ENCODE data around the gene CCDC91. TPM values are rescaled to one million over a fixed set of nuclear protein-coding genes. Genes with fewer than 3 reads are reported as not detected.
"Not testable (repeated sequence)": the region's sequence is repeated elsewhere in the genome, so short reads cannot be mapped to it uniquely, and the experiment has no call there.

Gene CCDC91
- total RNA-seq, 1 experiment from 2014 or later: 35.6 TPM

- no peak overlapping the region for H3K27ac ChIP-seq
- no peaks in the 10 kb centered on the region for H3K9me3 ChIP-seq (replicated peaks)
- H3K36me3 ChIP-seq: no peaks in the 10 kb centered on the region
- no peaks in the 10 kb centered on the region for H3K27me3 ChIP-seq (replicated peaks)
- no peak for DNase-seq (ENCODE audit: low read depth in 1 of 2, low spot score in 2 of 2)
- H3K4me3 ChIP-seq: no peak overlapping the region
- H3K4me1 ChIP-seq (replicated peaks): no peaks in the 10 kb centered on the region
Observed at GRCh38 chr12:28257411-28257810, 67.2 kb downstream of the CCDC91 start.

DNA sequence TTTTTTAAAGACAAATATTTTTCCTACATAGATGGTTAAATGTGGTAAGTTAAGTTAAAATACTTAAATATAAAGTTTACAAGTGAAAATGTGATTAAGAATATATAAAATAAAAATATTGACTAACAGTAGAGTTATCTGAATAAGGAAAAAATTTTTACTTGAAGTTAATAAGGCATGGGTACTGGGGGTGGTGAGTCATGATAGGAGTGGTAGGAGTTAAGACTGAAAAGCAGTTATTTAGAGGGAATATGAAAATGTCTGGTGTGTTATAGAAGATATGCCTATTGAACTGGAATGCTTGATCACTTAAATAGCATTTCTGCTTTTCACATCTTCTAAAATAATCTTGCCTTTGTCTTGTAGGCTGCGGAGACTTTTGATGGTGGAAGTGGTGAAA, 68.7 kb downstream of the CCDC91 start:
- Histone ChIP-seq H3K27ac (no peak overlapping the region), H3K36me3 (no peaks in the 10 kb centered on the region), H3K9me3 (replicated peaks) (no peaks in the 10 kb centered on the region), H3K4me3 (no peak overlapping the region), H3K27me3 (replicated peaks) (no peaks in the 10 kb centered on the region), H3K4me1 (replicated peaks) (no peaks in the 10 kb centered on the region)
- no peak for DNase-seq (ENCODE audit: low read depth in 1 of 2, low spot score in 2 of 2)

DNA sequence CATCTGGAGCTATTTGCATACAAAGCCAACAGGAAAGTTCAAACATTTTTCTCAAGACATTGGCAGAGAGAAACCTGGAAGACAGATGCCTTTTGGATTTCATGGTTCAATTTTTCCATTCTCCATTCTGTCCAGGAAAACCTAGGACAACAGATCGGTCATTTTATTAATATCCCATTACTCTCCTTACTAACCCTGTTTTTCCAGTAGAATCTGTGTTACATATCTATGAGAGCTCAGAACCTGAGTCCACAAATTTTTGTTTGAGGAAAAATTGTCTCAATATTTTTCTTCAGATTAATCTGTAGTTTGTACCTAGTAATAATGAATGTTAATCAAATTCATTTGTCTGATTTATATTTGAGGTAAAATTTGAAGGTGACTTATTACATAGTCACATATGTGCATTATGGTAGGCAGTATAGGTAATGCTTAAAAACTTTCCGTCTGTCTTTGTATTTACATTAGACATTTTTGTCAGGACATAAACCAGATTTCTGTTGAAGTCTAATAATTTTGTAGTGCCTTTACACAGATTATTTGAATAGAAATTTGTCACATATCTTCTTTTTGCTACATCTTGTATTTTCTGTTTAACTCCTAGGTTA, 75.3 kb downstream of the CCDC91 start:
- Histone ChIP-seq H3K4me1 (replicated peaks) (no peaks in the 10 kb centered on the region), H3K4me3 (no peak overlapping the region), H3K27me3 (replicated peaks) (no peaks in the 10 kb centered on the region), H3K36me3 (no peaks in the 10 kb centered on the region), H3K9me3 (replicated peaks) (no peaks in the 10 kb centered on the region), H3K27ac (no peak overlapping the region)
- no peak for DNase-seq (ENCODE audit: low read depth in 1 of 2, low spot score in 2 of 2)

GRCh38 chr12:28267920-28268607, 77.8 kb downstream of the CCDC91 start:
- H3K36me3 ChIP-seq; H3K4me3 ChIP-seq; H3K9me3 ChIP-seq (replicated peaks); H3K4me1 ChIP-seq (replicated peaks); H3K27ac ChIP-seq; H3K27me3 ChIP-seq (replicated peaks); DNase-seq (ENCODE audit: low read depth in 1 of 2, low spot score in 2 of 2): not testable (repeated sequence)

GRCh38 chr12:28268608-28269229, 78.5 kb downstream of the CCDC91 start:
- Histone ChIP-seq H3K4me3 (no peak overlapping the region), H3K36me3 (no peaks in the 10 kb centered on the region), H3K27ac (no peak overlapping the region), H3K27me3 (replicated peaks) (no peaks in the 10 kb centered on the region), H3K9me3 (replicated peaks) (no peaks in the 10 kb centered on the region), H3K4me1 (replicated peaks) (no peaks in the 10 kb centered on the region)
- DNase-seq (ENCODE audit: low read depth in 1 of 2, low spot score in 2 of 2): no peak

DNA sequence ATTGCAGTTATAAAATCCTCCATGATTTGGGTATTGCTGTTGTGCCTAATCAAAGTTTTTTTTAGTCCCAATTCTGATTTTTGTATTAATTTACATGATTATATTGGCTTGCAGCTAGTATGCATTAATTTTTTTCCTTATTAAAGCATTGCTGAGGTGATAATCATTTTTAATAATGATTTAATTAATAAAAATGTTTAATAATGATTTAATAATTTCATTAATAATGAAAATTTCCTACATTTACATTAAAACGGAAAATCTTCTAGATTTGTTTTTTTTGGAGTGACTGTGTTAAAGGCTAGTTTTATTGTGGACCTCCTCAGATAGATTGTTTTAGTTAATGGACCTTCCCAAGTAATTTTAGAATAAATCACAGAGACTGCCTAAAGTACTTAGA, 79.6 kb downstream of the CCDC91 start:
- H3K27ac ChIP-seq: no peak overlapping the region
- H3K27me3 ChIP-seq (replicated peaks): no peaks in the 10 kb centered on the region
- no peak overlapping the region for H3K4me3 ChIP-seq
- no peaks in the 10 kb centered on the region for H3K9me3 ChIP-seq (replicated peaks)
- no peaks in the 10 kb centered on the region for H3K4me1 ChIP-seq (replicated peaks)
- DNase-seq (ENCODE audit: low read depth in 1 of 2, low spot score in 2 of 2): no peak
- no peaks in the 10 kb centered on the region for H3K36me3 ChIP-seq

- Histone ChIP-seq H3K27ac (no peak overlapping the region), H3K36me3 (no peaks in the 10 kb centered on the region), H3K9me3 (replicated peaks) (no peaks in the 10 kb centered on the region), H3K4me3 (no peak overlapping the region), H3K27me3 (replicated peaks) (no peaks in the 10 kb centered on the region), H3K4me1 (replicated peaks) (no peaks in the 10 kb centered on the region)
- DNase-seq (ENCODE audit: low read depth in 1 of 2, low spot score in 2 of 2): no peak
Observed at GRCh38 chr12:28278499-28278898, 88.2 kb downstream of the CCDC91 start.

DNA sequence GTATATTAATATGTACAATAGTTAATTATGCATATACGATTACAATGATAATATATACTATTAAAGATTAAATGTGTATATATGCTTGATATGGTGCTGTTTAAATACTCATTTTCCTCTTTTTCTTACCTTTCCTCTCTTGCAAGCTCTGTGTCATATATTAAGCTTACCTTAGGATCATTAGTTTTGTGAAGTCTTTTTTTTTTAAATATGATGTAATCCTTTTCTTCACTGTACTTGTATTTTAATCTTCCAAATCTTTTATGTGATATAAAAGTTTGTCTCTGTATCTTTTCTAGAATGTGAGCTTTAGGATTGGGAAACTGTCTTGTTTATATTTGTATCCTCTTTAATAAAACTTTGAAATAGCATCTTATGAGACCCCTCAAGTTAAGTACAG, 88.7 kb downstream of the CCDC91 start:
- H3K27ac ChIP-seq: no peak overlapping the region
- no peak overlapping the region for H3K4me3 ChIP-seq
- no peaks in the 10 kb centered on the region for H3K9me3 ChIP-seq (replicated peaks)
- H3K36me3 ChIP-seq: no peaks in the 10 kb centered on the region
- no peaks in the 10 kb centered on the region for H3K27me3 ChIP-seq (replicated peaks)
- H3K4me1 ChIP-seq (replicated peaks): no peaks in the 10 kb centered on the region
- DNase-seq (ENCODE audit: low read depth in 1 of 2, low spot score in 2 of 2): no peak

- no peak for DNase-seq (ENCODE audit: low read depth in 1 of 2, low spot score in 2 of 2)
- Histone ChIP-seq H3K27me3 (replicated peaks) (no peaks in the 10 kb centered on the region), H3K4me1 (replicated peaks) (no peaks in the 10 kb centered on the region), H3K36me3 (no peaks in the 10 kb centered on the region), H3K9me3 (replicated peaks) (no peaks in the 10 kb centered on the region; the same call in 1 of the 2 replicates), H3K27ac (no peak overlapping the region), H3K4me3 (no peak overlapping the region)
Observed at GRCh38 chr12:28286352-28286751, 96.1 kb downstream of the CCDC91 start.

GRCh38 chr12:28290262-28290661, 100.0 kb downstream of the CCDC91 start:
- Histone ChIP-seq H3K27me3 (replicated peaks) (no peaks in the 10 kb centered on the region), H3K27ac (no peak overlapping the region), H3K4me3 (no peak overlapping the region), H3K36me3 (no peaks in the 10 kb centered on the region), H3K9me3 (replicated peaks) (no peaks in the 10 kb centered on the region; the same call in 1 of the 2 replicates), H3K4me1 (replicated peaks) (no peaks in the 10 kb centered on the region)
- no peak for DNase-seq (ENCODE audit: low read depth in 1 of 2, low spot score in 2 of 2)

DNA sequence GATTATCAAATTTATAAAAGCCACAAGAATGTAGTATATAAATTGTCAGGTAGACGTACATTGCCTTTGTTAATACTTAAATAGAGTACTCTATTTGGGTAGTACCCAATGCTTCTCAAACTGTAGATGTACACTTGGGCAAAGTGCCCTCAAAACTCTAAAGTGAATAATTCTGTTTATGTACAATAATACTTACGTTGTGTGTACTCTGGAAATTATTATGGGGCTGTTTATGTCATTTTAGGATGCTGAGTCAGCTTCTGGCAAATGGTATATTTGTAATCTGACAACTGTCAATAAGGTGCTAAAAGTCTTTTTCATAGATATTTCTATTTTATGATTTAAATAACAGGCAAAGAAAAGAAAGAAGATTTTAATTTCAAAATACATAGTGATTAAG, 102.4 kb downstream of the CCDC91 start:
- Histone ChIP-seq H3K4me3 (no peak overlapping the region), H3K36me3 (no peaks in the 10 kb centered on the region), H3K9me3 (replicated peaks) (no peaks in the 10 kb centered on the region; the same call in 1 of the 2 replicates), H3K4me1 (replicated peaks) (no peaks in the 10 kb centered on the region), H3K27me3 (replicated peaks) (no peaks in the 10 kb centered on the region), H3K27ac (no peak overlapping the region)
- no peak for DNase-seq (ENCODE audit: low read depth in 1 of 2, low spot score in 2 of 2)

DNA sequence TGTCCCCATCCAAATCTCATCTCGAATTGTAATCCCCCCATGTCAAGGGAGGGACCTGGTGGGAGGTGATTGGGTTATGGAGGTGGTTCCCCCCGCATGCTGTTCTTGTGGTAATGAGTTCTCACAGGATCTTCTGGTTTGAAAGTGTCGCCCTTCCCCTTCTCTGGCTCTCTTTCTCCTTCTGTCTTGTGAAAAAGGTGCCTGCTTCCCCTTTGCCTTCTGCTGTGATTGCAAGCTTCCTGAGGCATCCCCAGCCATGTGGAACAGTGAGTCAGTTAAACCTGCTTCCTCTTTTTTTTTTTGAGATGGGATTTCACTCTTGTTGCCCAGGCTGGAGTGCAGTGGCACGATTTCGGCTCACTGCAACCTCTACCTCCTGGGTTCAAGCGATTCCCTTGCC, 104.0 kb downstream of the CCDC91 start:
- no peaks in the 10 kb centered on the region for H3K27me3 ChIP-seq (replicated peaks)
- H3K4me3 ChIP-seq: no peak overlapping the region
- DNase-seq (ENCODE audit: low read depth in 1 of 2, low spot score in 2 of 2): no peak
- H3K9me3 ChIP-seq (replicated peaks): no peaks in the 10 kb centered on the region; the same call in 1 of the 2 replicates
- H3K36me3 ChIP-seq: no peaks in the 10 kb centered on the region
- no peaks in the 10 kb centered on the region for H3K4me1 ChIP-seq (replicated peaks)
- H3K27ac ChIP-seq: no peak overlapping the region

- H3K9me3 ChIP-seq (replicated peaks): no peaks in the 10 kb centered on the region; the same call in 1 of the 2 replicates
Observed at GRCh38 chr12:28296287-28296686, 106.0 kb downstream of the CCDC91 start.

DNA sequence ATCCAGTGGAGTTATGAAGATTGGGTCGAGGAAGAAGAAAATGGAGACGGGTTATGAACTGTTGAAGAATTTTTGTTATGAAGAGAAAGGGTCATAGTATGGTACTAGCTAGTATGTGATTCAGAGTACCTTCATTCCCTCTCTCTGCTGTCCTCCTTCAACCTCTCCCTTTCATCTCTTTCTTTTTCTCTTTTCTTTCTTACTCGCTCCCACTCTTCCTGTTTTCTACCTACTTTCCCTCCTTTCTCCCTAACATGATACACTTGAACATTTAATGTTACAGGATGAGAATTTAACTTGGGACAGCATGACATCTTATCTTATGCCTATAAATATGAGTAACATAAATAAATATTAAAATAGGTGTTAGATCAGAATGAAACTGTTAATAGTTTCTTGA, 112.9 kb downstream of the CCDC91 start:
- Histone ChIP-seq H3K4me1 (replicated peaks) (no peaks in the 10 kb centered on the region), H3K9me3 (replicated peaks) (no peaks in the 10 kb centered on the region), H3K27ac (no peak overlapping the region), H3K27me3 (replicated peaks) (no peaks in the 10 kb centered on the region), H3K4me3 (no peak overlapping the region), H3K36me3 (no peaks in the 10 kb centered on the region)
- no peak for DNase-seq (ENCODE audit: low read depth in 1 of 2, low spot score in 2 of 2)

More at GRCh38 chr12:28296287-28296686, 106.0 kb downstream of the CCDC91 start:
- no peak overlapping the region for H3K4me3 ChIP-seq
- no peaks in the 10 kb centered on the region for H3K4me1 ChIP-seq (replicated peaks)
- no peaks in the 10 kb centered on the region for H3K36me3 ChIP-seq
- no peak overlapping the region for H3K27ac ChIP-seq
- DNase-seq (ENCODE audit: low read depth in 1 of 2, low spot score in 2 of 2): no peak
- no peaks in the 10 kb centered on the region for H3K27me3 ChIP-seq (replicated peaks)
